ENCODE data around the gene FAM163B. TPM values are rescaled to one million over a fixed set of nuclear protein-coding genes. Genes with fewer than 3 reads are reported as not detected.

The FAM163B gene
- total RNA-seq, 1 experiment from 2014 or later, result not detected

GRCh38 chr9:133539991-133540697 is 69.0 kb downstream of the FAM163B start:
- no peaks in the 10 kb centered on the region for H3K36me3 ChIP-seq (ENCODE audit: control insufficient read depth, insufficient read depth, low read length)
- Mint-ChIP-seq H3K27me3 (ENCODE audit: insufficient read depth, unreplicated experiment) (peaks cover 3% of the 10 kb centered on the region), H3K4me3 (ENCODE audit: unreplicated experiment) (no peak overlapping the region), H3K27ac (ENCODE audit: unreplicated experiment) (no peak overlapping the region), H3K36me3 (ENCODE audit: insufficient read depth, unreplicated experiment) (no peaks in the 10 kb centered on the region), H3K4me1 (ENCODE audit: low read depth, unreplicated experiment) (no peaks in the 10 kb centered on the region), H3K9me3 (ENCODE audit: unreplicated experiment) (no peaks in the 10 kb centered on the region)
- ChIA-PET CTCF (no interaction called here), POLR2A (no interaction called here)
- no peak overlapping the region for H3K4me3 ChIP-seq (ENCODE audit: low read depth, low read length)
- no peaks in the 10 kb centered on the region for H3K9me3 ChIP-seq
- no peak for DNase-seq
- H3K27me3 ChIP-seq (replicated peaks; ENCODE audit: control insufficient read depth, insufficient read depth, low read length), result no peaks in the 10 kb centered on the region
- no peaks in the 10 kb centered on the region for H3K4me1 ChIP-seq
- intact Hi-C loops (cut with micrococcal nuclease; ENCODE audit: unreplicated experiment), result no loop called here
- TF ChIP-seq CTCF (IDR thresholded peaks at IDR 0.05; ENCODE audit: insufficient read depth in 1 of 2, low read depth in 1 of 2, low read length in 1 of 2, severe bottlenecking in 1 of 2, unreplicated experiment in 1 of 2), result no peak
- no TSS peak for BruUV-seq (replicated peaks)

GRCh38 chr9:133538851-133539833 is 70.0 kb downstream of the FAM163B start:
- Mint-ChIP-seq H3K36me3 (ENCODE audit: insufficient read depth, unreplicated experiment) (no peaks in the 10 kb centered on the region), H3K4me1 (ENCODE audit: low read depth, unreplicated experiment) (no peaks in the 10 kb centered on the region), H3K9me3 (ENCODE audit: unreplicated experiment) (no peaks in the 10 kb centered on the region), H3K4me3 (ENCODE audit: unreplicated experiment) (no peak overlapping the region), H3K27me3 (ENCODE audit: insufficient read depth, unreplicated experiment) (peaks cover under 1% of the 10 kb centered on the region), H3K27ac (ENCODE audit: unreplicated experiment) (no peak overlapping the region)
- no peaks in the 10 kb centered on the region for H3K36me3 ChIP-seq (ENCODE audit: control insufficient read depth, insufficient read depth, low read length)
- peaks cover 3% of the 10 kb centered on the region; the same call in 1 of the 2 replicates for H3K4me1 ChIP-seq
- H3K9me3 ChIP-seq, result no peaks in the 10 kb centered on the region
- intact Hi-C loops (cut with micrococcal nuclease; ENCODE audit: unreplicated experiment), result no loop called here
- BruUV-seq (replicated peaks), result no TSS peak
- DNase-seq, result no peak
- H3K27me3 ChIP-seq (replicated peaks; ENCODE audit: control insufficient read depth, insufficient read depth, low read length), result no peaks in the 10 kb centered on the region
- ChIA-PET CTCF (no interaction called here), POLR2A (no interaction called here)
- TF ChIP-seq CTCF (IDR thresholded peaks at IDR 0.05; ENCODE audit: insufficient read depth in 1 of 2, low read depth in 1 of 2, low read length in 1 of 2, severe bottlenecking in 1 of 2, unreplicated experiment in 1 of 2), result no peak
- no peak overlapping the region for H3K4me3 ChIP-seq (ENCODE audit: low read depth, low read length)

- Mint-ChIP-seq H3K27me3 (ENCODE audit: insufficient read depth, unreplicated experiment) (no peaks in the 10 kb centered on the region), H3K27ac (ENCODE audit: unreplicated experiment) (no peak overlapping the region), H3K9me3 (ENCODE audit: unreplicated experiment) (no peaks in the 10 kb centered on the region), H3K36me3 (ENCODE audit: insufficient read depth, unreplicated experiment) (no peaks in the 10 kb centered on the region), H3K4me1 (ENCODE audit: low read depth, unreplicated experiment) (no peaks in the 10 kb centered on the region), H3K4me3 (ENCODE audit: unreplicated experiment) (no peak overlapping the region)
- Histone ChIP-seq H3K4me3 (ENCODE audit: low read depth, low read length) (no peak overlapping the region), H3K9me3 (no peaks in the 10 kb centered on the region), H3K27me3 (replicated peaks; ENCODE audit: control insufficient read depth, insufficient read depth, low read length) (no peaks in the 10 kb centered on the region), H3K4me1 (peaks cover 5% of the 10 kb centered on the region; the same call in 1 of the 2 replicates), H3K36me3 (ENCODE audit: control insufficient read depth, insufficient read depth, low read length) (no peaks in the 10 kb centered on the region)
- CTCF ChIA-PET, result no interaction called here
- DNase-seq, result no peak
- TF ChIP-seq CTCF (IDR thresholded peaks at IDR 0.05; ENCODE audit: insufficient read depth in 1 of 2, low read depth in 1 of 2, low read length in 1 of 2, severe bottlenecking in 1 of 2, unreplicated experiment in 1 of 2), result no peak
- BruUV-seq (replicated peaks), result no TSS peak
- intact Hi-C loops (cut with micrococcal nuclease; ENCODE audit: unreplicated experiment), result no loop called here
- POLR2A ChIA-PET, result no interaction called here
Observed at GRCh38 chr9:133538176-133538575, 71.0 kb downstream of the FAM163B start.
